ENCODE data around the gene MDFIC. TPM values are rescaled to one million over a fixed set of nuclear protein-coding genes. Genes with fewer than 3 reads are reported as not detected.

Gene MDFIC
- total RNA-seq, 1 donor from 2014 or later: 25.2 TPM

DNA sequence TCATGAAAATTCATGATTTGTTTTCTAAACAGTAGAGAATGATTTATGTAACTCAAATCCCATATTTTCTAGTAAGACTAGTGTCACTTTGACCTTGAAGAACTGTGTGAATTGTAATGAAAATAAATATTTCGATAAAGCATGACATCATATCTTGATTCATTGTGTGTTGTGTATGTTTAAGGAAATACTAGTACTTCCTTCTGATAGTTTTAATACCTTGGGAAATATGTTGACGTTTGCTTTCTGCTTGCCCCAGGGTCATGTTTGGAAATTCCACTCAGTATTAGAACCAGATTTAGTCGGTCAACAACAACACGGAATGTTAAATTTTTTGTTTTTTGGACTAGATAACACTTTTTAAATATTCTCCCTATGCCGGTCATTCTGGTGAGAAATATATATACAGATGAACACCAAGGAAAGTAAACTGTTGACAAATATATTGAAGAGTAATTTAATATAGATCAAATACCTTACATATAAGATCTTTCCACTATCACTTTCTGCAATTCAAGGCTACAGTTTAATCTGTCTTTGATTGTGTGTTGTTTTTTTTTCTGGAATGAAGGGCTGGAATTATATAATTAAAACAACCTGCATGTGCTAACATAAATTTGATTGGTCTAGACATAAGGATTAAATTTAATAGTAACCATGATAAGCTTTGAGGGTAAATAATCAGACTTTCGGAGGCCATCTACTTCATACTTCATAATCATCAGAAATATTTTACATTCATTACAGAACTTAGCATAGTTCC lies 126.2 kb downstream of the MDFIC start:
- H3K4me1 Mint-ChIP-seq: peaks cover 2% of the 10 kb centered on the region
- H3K4me3 Mint-ChIP-seq: no peak overlapping the region
- peaks cover 2% of the 10 kb centered on the region for H3K36me3 Mint-ChIP-seq
- no peak for TF ChIP-seq CTCF (IDR thresholded peaks at IDR 0.05; ENCODE audit: unreplicated experiment)
- no peak overlapping the region for H3K27ac Mint-ChIP-seq
- DNase-seq (ENCODE audit: low spot score in 2 of 2, unreplicated experiment in 2 of 2): no peak
- H3K27me3 Mint-ChIP-seq (ENCODE audit: low read depth): no peaks in the 10 kb centered on the region
- peaks cover 23% of the 10 kb centered on the region for H3K9me3 Mint-ChIP-seq

GRCh38 chr7:115052706-115053105 lies 130.8 kb downstream of the MDFIC start:
- no peak for TF ChIP-seq CTCF (IDR thresholded peaks at IDR 0.05; ENCODE audit: unreplicated experiment)
- Mint-ChIP-seq H3K4me3 (no peak overlapping the region), H3K27me3 (ENCODE audit: low read depth) (no peaks in the 10 kb centered on the region), H3K4me1 (peaks cover 4% of the 10 kb centered on the region), H3K36me3 (peaks cover 2% of the 10 kb centered on the region), H3K9me3 (peaks cover 23% of the 10 kb centered on the region), H3K27ac (no peak overlapping the region)
- no peak for DNase-seq (ENCODE audit: low spot score in 2 of 2, unreplicated experiment in 2 of 2)

GRCh38 chr7:115054478-115055065 lies 132.7 kb downstream of the MDFIC start:
- Mint-ChIP-seq H3K9me3 (peaks cover 13% of the 10 kb centered on the region), H3K4me3 (no peak overlapping the region), H3K27ac (no peak overlapping the region), H3K36me3 (peaks cover 2% of the 10 kb centered on the region), H3K27me3 (ENCODE audit: low read depth) (no peaks in the 10 kb centered on the region), H3K4me1 (peaks cover 10% of the 10 kb centered on the region)
- no peak for TF ChIP-seq CTCF (IDR thresholded peaks at IDR 0.05; ENCODE audit: unreplicated experiment)
- DNase-seq (ENCODE audit: low spot score in 2 of 2, unreplicated experiment in 2 of 2): no peak

- Mint-ChIP-seq H3K9me3 (peaks cover 10% of the 10 kb centered on the region), H3K4me1 (peaks cover 12% of the 10 kb centered on the region), H3K36me3 (peaks cover 2% of the 10 kb centered on the region), H3K4me3 (no peak overlapping the region), H3K27me3 (ENCODE audit: low read depth) (no peaks in the 10 kb centered on the region), H3K27ac (no peak overlapping the region)
- no peak for TF ChIP-seq CTCF (IDR thresholded peaks at IDR 0.05; ENCODE audit: unreplicated experiment)
- no peak for DNase-seq (ENCODE audit: low spot score in 2 of 2, unreplicated experiment in 2 of 2)
Observed at GRCh38 chr7:115056019-115056418, 134.1 kb downstream of the MDFIC start.

GRCh38 chr7:115058726-115059125 lies 136.8 kb downstream of the MDFIC start:
- H3K4me3 Mint-ChIP-seq: no peak overlapping the region
- H3K27me3 Mint-ChIP-seq (ENCODE audit: low read depth): no peaks in the 10 kb centered on the region
- no peak for TF ChIP-seq CTCF (IDR thresholded peaks at IDR 0.05; ENCODE audit: unreplicated experiment)
- H3K36me3 Mint-ChIP-seq: no peaks in the 10 kb centered on the region
- H3K4me1 Mint-ChIP-seq: peaks cover 12% of the 10 kb centered on the region
- H3K27ac Mint-ChIP-seq: no peak overlapping the region
- DNase-seq (ENCODE audit: low spot score in 2 of 2, unreplicated experiment in 2 of 2): no peak
- H3K9me3 Mint-ChIP-seq: peaks cover 4% of the 10 kb centered on the region
